NOMO-1 treated with DMSO at 0.1 percent for 48 hours (cell line): ENCODE results near the gene POU3F2.

Experiments
- DNase-seq: peaks from one replicate; lab custom pipeline; 2025; ENCODE audit not compliant: unreplicated experiment; lab: John Stamatoyannopoulos, UW

Gene POU3F2

GRCh38 chr6:98830146-98830545, 4.2 kb upstream of the POU3F2 start:
- no peak for DNase-seq

DNA sequence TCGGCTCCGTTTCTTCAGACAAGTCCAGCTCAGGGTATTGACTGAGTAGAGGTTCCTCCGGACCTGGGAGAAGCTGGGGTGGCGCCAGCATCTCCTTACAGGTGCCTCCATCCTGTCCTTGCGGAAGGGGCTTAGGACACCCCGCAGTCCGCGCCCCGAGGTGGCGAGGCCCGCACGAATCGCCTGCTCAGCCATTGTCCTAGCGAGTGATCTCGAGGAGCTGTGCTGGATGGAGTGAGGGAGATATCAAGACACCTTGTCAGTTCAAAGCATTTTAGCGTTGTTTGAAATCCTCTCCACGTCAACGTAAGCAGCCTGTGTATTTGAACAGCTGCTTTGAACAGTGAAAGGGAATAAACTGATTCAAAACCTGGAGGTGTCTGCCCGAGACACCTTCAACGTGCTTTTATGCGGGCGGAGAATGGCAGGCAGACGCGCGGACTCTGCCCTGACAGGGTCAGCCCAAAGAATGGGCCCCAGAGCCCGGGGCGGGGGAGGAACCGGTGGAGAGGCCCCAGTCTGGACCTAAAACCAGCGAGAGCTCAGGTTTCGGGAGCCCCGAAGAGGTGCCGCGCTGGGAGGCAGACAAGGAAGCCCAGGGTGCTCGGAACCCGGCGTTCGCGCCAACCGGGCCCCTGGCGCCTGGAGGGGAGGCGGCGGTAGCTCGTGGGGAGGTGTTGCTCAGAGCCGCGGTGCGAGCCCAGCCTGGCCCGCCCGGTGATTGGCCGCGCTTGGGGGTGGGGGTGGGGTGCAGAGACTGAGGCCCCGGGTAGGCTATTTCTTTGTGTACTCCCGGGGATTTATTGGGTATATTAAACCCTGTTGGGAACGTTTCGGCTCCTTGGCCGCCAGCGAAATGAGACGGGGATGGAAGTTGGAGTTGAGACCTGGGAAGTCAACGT, 3.1 kb upstream of the POU3F2 start:
- DNase-seq = no peak

- no peak for DNase-seq
Observed at GRCh38 chr6:98831959-98832283, 2.5 kb upstream of the POU3F2 start.

DNA sequence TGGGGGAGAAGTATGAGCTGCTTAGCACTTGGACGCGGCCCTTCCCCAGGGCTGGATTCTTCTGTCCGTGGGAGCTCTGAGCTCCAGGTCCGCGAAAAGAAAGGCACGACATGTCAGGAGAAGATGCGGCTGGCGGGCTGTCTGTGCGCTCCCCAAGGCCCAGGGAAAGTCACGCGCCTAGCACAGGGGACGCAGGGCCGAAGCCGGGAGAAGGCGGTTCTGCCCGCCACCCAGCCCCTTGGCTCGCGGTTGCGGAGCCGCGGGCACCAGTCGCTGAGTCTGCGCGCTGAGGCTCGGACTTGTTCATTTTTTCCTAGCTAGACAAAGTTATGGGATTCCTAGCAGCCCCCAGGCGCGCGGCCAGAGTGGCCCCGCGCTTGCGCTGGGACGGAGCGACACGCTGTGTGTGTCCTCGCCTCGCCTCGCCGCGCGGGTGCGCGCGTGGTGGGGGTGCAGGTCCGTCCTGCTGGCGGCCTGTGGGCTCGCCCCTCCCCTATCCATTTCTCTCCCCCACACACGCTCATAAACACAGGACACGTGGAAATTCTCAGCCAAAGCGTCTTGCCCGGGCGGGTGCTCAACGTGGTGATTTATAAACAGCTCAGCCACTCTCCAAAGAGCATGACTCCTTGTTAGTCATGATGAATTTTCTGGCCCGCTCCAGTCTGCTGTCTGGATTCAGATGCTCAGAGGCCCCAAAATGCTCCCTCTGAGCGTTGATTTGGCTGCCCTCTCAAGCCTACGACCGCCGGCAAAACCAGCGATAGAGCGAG, 1.9 kb upstream of the POU3F2 start:
- no peak for DNase-seq

GRCh38 chr6:98833057-98833306, 1.4 kb upstream of the POU3F2 start:
- DNase-seq = no peak

GRCh38 chr6:98833307-98834059, 891 bp upstream of the POU3F2 start:
- peak; percentile 22 for DNase-seq

DNA sequence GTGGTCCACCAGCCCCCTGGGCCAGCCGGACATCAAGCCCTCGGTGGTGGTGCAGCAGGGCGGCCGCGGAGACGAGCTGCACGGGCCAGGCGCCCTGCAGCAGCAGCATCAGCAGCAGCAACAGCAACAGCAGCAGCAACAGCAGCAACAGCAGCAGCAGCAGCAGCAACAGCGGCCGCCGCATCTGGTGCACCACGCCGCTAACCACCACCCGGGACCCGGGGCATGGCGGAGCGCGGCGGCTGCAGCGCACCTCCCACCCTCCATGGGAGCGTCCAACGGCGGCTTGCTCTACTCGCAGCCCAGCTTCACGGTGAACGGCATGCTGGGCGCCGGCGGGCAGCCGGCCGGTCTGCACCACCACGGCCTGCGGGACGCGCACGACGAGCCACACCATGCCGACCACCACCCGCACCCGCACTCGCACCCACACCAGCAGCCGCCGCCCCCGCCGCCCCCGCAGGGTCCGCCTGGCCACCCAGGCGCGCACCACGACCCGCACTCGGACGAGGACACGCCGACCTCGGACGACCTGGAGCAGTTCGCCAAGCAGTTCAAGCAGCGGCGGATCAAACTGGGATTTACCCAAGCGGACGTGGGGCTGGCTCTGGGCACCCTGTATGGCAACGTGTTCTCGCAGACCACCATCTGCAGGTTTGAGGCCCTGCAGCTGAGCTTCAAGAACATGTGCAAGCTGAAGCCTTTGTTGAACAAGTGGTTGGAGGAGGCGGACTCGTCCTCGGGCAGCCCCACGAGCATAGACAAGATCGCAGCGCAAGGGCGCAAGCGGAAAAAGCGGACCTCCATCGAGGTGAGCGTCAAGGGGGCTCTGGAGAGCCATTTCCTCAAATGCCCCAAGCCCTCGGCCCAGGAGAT, 1.0 kb downstream of the POU3F2 start:
- no peak for DNase-seq

DNA sequence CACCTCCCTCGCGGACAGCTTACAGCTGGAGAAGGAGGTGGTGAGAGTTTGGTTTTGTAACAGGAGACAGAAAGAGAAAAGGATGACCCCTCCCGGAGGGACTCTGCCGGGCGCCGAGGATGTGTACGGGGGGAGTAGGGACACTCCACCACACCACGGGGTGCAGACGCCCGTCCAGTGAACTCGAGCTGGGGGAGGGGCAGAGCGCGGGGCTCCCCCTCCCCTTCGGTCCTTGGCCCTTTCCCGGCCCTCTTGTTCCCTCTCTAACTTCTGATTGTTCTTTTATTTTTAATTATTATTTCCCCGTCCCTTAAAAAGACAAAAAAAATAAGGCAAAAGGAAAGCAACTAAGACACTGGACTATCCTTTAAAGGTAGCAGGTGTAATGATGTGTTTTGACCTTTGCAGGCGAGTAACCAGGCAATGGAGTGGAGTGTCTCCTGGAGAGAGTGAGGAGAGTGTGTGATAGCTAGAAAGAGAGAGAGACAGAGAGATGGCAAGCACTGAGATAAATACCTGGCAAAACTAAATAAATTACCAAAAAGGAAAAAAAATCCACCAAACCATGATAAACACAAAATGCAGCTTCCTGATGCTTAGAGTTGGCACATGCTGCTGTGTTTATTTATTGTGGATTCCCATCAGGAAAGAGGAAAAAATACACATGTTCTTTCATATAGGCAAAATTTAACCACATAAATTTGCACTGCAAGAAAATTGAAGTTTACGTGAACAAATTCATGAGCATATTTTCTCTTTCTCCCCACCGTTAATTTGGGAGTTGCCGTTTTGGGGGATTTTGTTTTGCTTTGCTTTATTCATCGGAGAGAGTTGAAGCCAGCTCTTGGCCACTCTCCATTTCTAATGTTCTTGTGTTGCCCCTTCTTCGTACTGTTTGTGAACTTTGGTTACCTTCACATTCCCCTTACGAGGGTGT, 1.9 kb downstream of the POU3F2 start:
- DNase-seq = no peak

DNA sequence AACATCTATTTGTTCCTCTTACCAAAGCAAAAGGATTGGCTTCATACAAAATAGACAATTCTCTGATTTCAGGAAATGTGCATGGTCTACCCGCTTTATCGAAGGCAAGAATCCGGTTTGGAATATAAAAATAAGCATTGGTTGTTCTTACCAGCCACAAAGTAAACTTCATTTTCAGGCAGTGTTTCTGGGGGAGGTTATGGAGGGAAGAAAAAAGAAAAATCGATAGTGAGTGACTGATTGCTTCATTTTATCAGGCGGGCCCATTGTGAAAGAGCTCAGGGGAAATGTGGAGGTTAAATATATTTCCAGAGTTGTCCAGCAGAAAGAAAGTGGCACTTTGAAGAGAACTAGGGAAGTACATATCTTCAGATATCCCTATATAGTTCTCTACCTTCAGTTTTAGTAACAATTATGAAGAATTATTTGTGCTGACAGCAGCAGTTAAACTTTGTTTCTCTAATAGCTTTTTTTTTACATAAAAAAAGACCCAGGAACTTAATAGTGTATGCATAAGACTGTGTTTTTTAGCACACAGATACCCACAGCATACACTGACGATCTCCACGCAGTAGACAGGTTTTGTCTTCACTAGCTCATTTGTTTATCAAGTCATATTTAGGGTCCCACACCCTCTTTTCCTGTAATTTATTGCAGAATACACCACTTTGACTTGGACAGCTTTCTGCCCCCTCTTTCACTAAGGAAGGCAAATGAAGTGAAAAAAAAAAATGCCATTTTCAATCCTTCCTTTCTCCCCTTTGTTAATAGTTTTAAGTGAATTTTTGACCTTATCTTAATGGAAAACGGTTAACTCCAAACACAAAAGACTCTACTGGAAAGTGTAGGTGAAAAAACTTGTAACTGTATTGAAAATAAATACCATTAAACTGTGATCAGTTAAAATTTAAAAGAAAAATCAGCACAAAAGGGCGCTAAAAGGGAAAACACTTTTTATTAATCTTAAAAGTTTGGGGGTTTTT, 2.9 kb downstream of the POU3F2 start:
- DNase-seq = peak; percentile 36

- DNase-seq = no peak
Observed at GRCh38 chr6:98838032-98838431, 3.7 kb downstream of the POU3F2 start.

DNA sequence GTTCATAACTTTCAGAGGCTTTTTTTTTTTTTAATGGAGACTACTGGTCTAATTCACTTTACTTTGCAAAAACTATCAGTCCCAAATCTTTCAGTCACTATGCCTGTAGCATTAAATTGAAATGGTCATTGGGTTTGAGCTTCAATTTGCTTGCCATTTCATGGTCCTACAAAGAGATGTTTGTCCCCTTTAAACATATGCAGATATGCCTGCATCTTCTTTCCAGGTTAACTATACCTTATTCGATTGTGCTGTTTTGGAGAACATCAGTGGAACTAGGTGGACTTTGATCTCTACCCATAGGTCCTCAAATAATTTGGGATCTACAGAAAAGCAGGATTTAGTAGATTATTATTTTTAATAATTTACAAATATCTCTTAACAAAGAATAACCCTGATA, 4.6 kb downstream of the POU3F2 start:
- no peak for DNase-seq

- DNase-seq = no peak
Observed at GRCh38 chr6:98839781-98840361, 5.5 kb downstream of the POU3F2 start.

DNA sequence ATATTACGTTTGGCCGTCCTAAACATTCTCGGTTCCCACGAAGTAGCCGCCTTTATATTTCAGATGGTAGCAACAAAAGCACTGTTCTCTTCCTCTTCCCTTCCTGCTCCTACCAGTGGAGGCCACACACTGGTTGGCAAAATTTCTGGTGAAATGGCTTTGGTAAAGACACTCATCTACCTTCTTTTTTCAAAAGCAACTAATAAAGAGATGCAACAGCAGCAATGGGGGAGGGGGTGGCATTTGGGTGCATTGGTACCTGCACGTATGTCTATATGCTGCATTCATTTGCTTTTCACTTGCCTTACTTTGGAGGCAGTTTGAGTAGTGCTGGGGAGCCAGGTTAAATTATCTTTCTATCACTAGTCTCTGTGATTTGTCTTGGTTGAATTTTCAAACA, 6.0 kb downstream of the POU3F2 start:
- DNase-seq = no peak

GRCh38 chr6:98840996-98841513, 6.7 kb downstream of the POU3F2 start:
- DNase-seq = no peak

GRCh38 chr6:98841621-98842341, 7.4 kb downstream of the POU3F2 start:
- no peak for DNase-seq

DNA sequence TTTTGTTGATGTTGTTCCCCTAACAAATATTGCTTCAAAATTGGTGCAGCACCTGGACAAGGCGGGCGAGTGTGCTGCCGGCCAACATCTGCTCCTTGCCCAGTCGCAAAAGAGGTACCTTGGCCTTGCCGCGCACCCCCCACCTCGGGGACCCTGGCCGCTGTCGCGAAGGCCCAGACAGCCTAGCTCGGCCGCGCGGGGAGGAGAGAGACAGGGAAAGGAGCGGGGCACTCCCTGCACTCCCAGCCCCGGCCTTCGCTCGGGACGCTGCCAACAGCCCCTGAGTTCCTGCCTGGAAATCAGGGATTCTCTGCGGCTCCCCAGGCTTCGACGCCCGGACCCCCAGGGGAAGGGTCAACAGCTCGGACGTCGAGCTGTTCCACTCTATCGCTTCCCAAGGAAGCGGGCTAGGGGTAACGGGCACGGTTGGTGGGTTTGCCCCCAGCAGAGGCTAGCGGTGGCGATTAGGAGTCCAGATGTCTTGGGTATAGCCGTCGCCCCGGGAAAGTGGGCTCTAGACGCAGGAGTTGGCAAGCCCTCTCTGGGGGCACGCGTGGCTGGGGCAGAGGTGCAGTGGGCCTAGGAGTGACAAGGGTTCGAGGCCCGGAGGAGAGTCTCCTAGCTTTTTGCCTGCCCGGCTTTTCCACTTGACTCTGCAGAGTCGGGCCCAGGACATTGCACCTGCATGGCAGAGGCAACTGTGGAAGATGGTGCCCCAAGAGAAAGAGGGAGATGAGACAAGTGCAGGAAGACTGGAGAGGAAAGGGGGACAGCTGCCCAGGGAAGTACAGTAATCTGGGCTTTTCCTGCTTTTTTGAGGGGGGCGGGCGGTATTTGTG, 8.2 kb downstream of the POU3F2 start:
- DNase-seq = no peak
